ENCODE data around the gene SET. TPM values are rescaled to one million over a fixed set of nuclear protein-coding genes. Genes with fewer than 3 reads are reported as not detected.
A peak's percentile ranks its signal among the peaks of the same experiment; 100 is the strongest.

SET gene
- 306 and 309 TPM in 2 replicates for total RNA-seq
- 558 TPM for total RNA-seq (2013)
- polyA plus RNA-seq, result 54.9 and 74.8 TPM in 2 replicates
- 91.0 and 102 TPM in 2 replicates for polyA minus RNA-seq

- Histone ChIP-seq H4K20me1 (ENCODE audit: control insufficient read depth, insufficient read depth, low read length, poor library complexity, severe bottlenecking) (peaks cover 30% of the 10 kb centered on the region), H3K4me1 (ENCODE audit: control insufficient read depth in 2 of 2, insufficient read depth in 2 of 2, low read length in 2 of 2) (peaks cover 47 to 57% of the 10 kb centered on the region in 2 donors), H3K79me2 (ENCODE audit: control insufficient read depth, insufficient read depth, low read length) (peaks cover 82% of the 10 kb centered on the region), H2AFZ (ENCODE audit: insufficient read depth, low read depth, low read length, poor library complexity, severe bottlenecking) (peak within 1 kb of the TSS; percentile 61), H3K9ac (ENCODE audit: low read length) (peak within 1 kb of the TSS; percentile 77), H3K9me3 (ENCODE audit: control extremely low read depth in 1 of 3, control insufficient read depth in 2 of 3, insufficient read depth in 1 of 3, low read length in 2 of 3) (no peaks in the 10 kb centered on the region), H3K4me3 (ENCODE audit: control extremely low read depth in 1 of 5, extremely low read depth in 1 of 5, insufficient read depth in 1 of 5, low read depth in 2 of 5, low read length in 4 of 5) (peak within 1 kb of the TSS; percentile 57 to 81 (median 70)), H3K27ac (ENCODE audit: low read length in 2 of 2) (peak within 1 kb of the TSS; percentile 89 to 91), H3K27me3 (replicated peaks in 1 of 4; ENCODE audit: control extremely low read depth in 1 of 4, control insufficient read depth in 3 of 4, insufficient read depth in 4 of 4, low read length in 3 of 4) (no peaks in the 10 kb centered on the region), H3K36me3 (replicated peaks in 1 of 2; ENCODE audit: control extremely low read depth in 1 of 2, control insufficient read depth in 1 of 2, extremely low read depth in 1 of 2, insufficient read depth in 2 of 2, low read length in 1 of 2) (peaks cover 11 to 28% of the 10 kb centered on the region in 2 experiments), H3K4me2 (replicated peaks; ENCODE audit: low read depth, low read length, poor library complexity, severe bottlenecking) (peak within 1 kb of the TSS; percentile 85)
- ATAC-seq (ENCODE audit: low read depth) (peak; percentile 81), DNase-seq (peak; percentile 97)
- peak within 1 kb of the TSS; percentile 89 for H3K4me3 Mint-ChIP-seq
- CTCF ChIA-PET, result interaction anchor here (1.3 kb wide), 2 partner anchors 25 to 34 kb away, joined by 3 to 4 read pairs; no protein-coding TSS in a partner anchor
- WGBS (ENCODE audit: insufficient coverage), result 5% methylated on average over 84 of the region's 93 CpGs
- no peaks in the 10 kb centered on the region for H3K27me3 Mint-ChIP-seq
- H3K9me3 Mint-ChIP-seq (ENCODE audit: insufficient read depth), result no peaks in the 10 kb centered on the region
- POLR2A ChIA-PET, result interaction anchor here (0.5 to 1.9 kb wide), 4 partner anchors 31 to 130 kb away, joined by 3 to 8 read pairs (median 4); partner anchors contain the start of genes DYNC2I2 and ENDOG
- TF ChIP-seq CTCF (IDR thresholded peaks at IDR 0.05), result no peak
- no peak for TF ChIP-seq EZH2 (IDR thresholded peaks at IDR 0.05; ENCODE audit: borderline replicate concordance, insufficient read depth, low read depth, low read length, poor library complexity, severe bottlenecking)
- peak within 1 kb of the TSS; percentile 95 for H3K27ac Mint-ChIP-seq
- intact Hi-C loops (cut with micrococcal nuclease), result loop anchor here (1.0 to 5.0 kb wide), 8 partner anchors 32 to 231 kb away; partner anchors contain the start of genes DYNC2I2, ENDOG, ODF2 and SPOUT1
- H3K4me1 Mint-ChIP-seq, result peaks cover 60% of the 10 kb centered on the region
Measured at GRCh38 chr9:128688501-128689292, at the start of gene SET. SET (plus strand) TSS chr9:128689222; CDS start chr9:128689583, 361 bp downstream.

Measured in B cell (primary cell).